ENCODE measurements around the gene SIGLEC1.

The SIGLEC1 gene

DNA sequence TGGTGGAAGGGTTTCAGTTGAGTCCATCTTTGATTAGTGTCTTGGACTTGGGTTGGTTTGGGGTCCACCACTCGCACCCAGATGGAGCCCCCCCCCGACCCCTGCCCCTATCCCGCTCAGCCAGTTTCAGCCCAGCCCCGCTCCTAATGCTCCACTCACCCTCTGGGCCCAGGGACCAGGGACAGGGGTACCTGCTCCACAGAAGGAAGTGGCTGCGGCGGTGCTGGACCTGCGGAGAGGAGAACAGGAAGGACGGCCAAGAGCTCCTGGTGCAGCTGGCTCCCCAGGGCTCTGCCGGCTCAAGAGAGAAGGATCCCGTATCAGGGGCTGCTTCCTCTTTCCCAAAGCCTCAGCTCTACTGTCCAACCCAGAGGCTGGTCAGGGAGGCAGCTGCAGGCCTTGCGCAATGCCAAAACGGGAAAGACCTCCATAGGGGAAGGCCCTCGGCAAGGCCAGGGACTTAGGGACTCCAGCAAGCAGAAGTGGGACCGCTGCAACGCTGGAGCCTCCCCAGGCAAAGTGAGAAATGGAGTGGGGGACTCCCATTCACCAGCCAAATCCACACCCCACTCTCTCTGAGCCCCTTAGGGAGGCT, at the start of gene SIGLEC1:
Gene SIGLEC1 (minus strand): TSS at position 322 of the 595 bp plus-strand sequence. CDS start 5,472 bp downstream, outside the sequence.
- Histone ChIP-seq H4K20me1 (ENCODE audit: insufficient read depth, low read length, poor library complexity, severe bottlenecking) (no peaks in the 10 kb centered on the region), H3K4me3 (ENCODE audit: low read length, poor library complexity, severe bottlenecking) (no peak within 1 kb of the TSS), H3K9ac (ENCODE audit: low read depth, low read length, poor library complexity, severe bottlenecking) (no peak within 1 kb of the TSS), H2AFZ (ENCODE audit: low read length) (no peak within 1 kb of the TSS), H3K36me3 (ENCODE audit: insufficient read depth, low read length) (no peaks in the 10 kb centered on the region), H3K9me2 (replicated peaks; ENCODE audit: low read depth, low read length) (no peaks in the 10 kb centered on the region), H3K4me2 (ENCODE audit: low read depth, low read length, poor library complexity, severe bottlenecking) (no peak within 1 kb of the TSS), H3K4me1 (ENCODE audit: insufficient read depth, low read length, poor library complexity, severe bottlenecking) (peaks cover 3% of the 10 kb centered on the region), H3F3A (ENCODE audit: low read depth) (no peaks in the 10 kb centered on the region), H3K79me2 (ENCODE audit: insufficient read depth, low read length) (no peaks in the 10 kb centered on the region), H3K9me3 (ENCODE audit: insufficient read depth, low read depth, low read length) (no peaks in the 10 kb centered on the region), H3K27me3 (ENCODE audit: insufficient read depth, low read length, poor library complexity, severe bottlenecking) (no peaks in the 10 kb centered on the region)
- TF ChIP-seq, protein P1, sequence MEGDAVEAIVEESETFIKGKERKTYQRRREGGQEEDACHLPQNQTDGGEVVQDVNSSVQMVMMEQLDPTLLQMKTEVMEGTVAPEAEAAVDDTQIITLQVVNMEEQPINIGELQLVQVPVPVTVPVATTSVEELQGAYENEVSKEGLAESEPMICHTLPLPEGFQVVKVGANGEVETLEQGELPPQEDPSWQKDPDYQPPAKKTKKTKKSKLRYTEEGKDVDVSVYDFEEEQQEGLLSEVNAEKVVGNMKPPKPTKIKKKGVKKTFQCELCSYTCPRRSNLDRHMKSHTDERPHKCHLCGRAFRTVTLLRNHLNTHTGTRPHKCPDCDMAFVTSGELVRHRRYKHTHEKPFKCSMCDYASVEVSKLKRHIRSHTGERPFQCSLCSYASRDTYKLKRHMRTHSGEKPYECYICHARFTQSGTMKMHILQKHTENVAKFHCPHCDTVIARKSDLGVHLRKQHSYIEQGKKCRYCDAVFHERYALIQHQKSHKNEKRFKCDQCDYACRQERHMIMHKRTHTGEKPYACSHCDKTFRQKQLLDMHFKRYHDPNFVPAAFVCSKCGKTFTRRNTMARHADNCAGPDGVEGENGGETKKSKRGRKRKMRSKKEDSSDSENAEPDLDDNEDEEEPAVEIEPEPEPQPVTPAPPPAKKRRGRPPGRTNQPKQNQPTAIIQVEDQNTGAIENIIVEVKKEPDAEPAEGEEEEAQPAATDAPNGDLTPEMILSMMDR (conservative IDR thresholded peaks at IDR 0.05; ENCODE audit: low read length), result no peak
- no peak for TF ChIP-seq EZH2phosphoT487 (IDR thresholded peaks at IDR 0.05; ENCODE audit: borderline replicate concordance)

DNA sequence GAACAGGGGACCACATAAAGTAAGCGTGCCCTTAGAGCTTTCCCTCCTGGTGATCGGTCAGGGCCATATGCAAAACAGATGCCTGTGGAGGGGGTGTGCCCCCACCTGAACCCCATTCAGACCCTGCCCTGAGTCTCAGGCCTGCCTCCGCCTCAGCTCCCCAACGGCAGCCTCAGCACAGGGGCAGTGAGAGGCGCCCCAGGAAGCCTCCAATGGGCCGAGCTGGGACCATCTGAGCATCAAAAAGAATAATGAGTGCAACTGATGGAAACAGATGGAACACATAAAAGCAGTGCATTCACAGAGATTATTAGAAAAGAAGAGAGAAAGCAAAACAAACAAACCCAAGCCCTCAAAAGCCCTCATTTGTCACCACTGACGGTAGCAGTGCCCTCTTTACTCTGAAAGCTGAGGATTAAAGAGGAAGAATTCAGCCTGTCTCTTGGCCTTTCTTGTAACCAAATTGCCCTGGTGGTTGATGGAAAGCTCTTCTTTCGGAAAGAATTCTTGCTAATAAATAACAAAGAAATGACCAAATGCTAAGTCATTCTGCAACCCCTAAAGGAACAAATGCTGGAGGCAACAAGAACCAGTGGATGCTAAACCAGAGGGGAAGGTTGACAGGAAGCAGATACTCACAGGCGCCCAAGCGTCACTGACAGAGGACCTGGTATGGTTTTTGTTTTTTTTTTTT, 48.4 kb upstream of the SIGLEC1 start:
- Histone ChIP-seq H3K27me3 (ENCODE audit: insufficient read depth, low read length, poor library complexity, severe bottlenecking) (no peaks in the 10 kb centered on the region), H3K4me2 (ENCODE audit: low read depth, low read length, poor library complexity, severe bottlenecking) (no peak overlapping the region), H4K20me1 (ENCODE audit: insufficient read depth, low read length, poor library complexity, severe bottlenecking) (no peaks in the 10 kb centered on the region), H3K36me3 (ENCODE audit: insufficient read depth, low read length) (peaks cover 8% of the 10 kb centered on the region; the same call in 1 of the 2 replicates), H2AFZ (ENCODE audit: low read length) (no peak overlapping the region), H3K9me2 (replicated peaks; ENCODE audit: low read depth, low read length) (no peaks in the 10 kb centered on the region), H3K4me3 (ENCODE audit: low read length, poor library complexity, severe bottlenecking) (no peak overlapping the region), H3K9me3 (ENCODE audit: insufficient read depth, low read depth, low read length) (no peaks in the 10 kb centered on the region), H3K4me1 (ENCODE audit: insufficient read depth, low read length, poor library complexity, severe bottlenecking) (peaks cover 16% of the 10 kb centered on the region), H3F3A (ENCODE audit: low read depth) (no peaks in the 10 kb centered on the region), H3K9ac (ENCODE audit: low read depth, low read length, poor library complexity, severe bottlenecking) (no peak overlapping the region), H3K79me2 (ENCODE audit: insufficient read depth, low read length) (0 out of 2 replicates have a peak, but pooled peaks cover 4% of the 10 kb centered on the region)
- TF ChIP-seq EZH2phosphoT487 (IDR thresholded peaks at IDR 0.05; ENCODE audit: borderline replicate concordance), result no peak
- TF ChIP-seq, protein P1 (conservative IDR thresholded peaks at IDR 0.05; ENCODE audit: low read length), result no peak

DNA sequence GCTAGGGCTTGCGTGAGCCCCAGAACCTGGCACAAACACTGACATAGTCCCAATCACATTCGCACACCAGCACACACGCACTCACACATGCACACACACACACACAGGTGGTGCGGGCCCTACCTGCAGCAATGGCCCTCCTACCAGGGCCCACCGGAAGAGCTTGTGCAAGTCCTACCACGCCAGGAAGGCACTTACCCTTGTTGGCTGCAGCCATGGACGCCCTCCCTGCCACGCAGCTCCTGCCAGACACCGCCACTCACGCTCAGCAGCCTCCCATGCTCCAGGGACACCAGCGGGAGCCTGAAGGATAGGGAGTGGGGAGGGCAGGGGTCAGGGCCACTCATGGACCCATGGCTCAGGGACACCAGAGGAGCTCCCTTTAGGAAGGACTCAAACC, 47.5 kb upstream of the SIGLEC1 start:
- H3K4me3 ChIP-seq (ENCODE audit: low read length, poor library complexity, severe bottlenecking), result no peak overlapping the region
- H2AFZ ChIP-seq (ENCODE audit: low read length), result no peak overlapping the region
- peaks cover 7% of the 10 kb centered on the region for H3K4me1 ChIP-seq (ENCODE audit: insufficient read depth, low read length, poor library complexity, severe bottlenecking)
- no peaks in the 10 kb centered on the region for H3K27me3 ChIP-seq (ENCODE audit: insufficient read depth, low read length, poor library complexity, severe bottlenecking)
- no peaks in the 10 kb centered on the region for H3K9me2 ChIP-seq (replicated peaks; ENCODE audit: low read depth, low read length)
- H3F3A ChIP-seq (ENCODE audit: low read depth), result no peaks in the 10 kb centered on the region
- H3K36me3 ChIP-seq (ENCODE audit: insufficient read depth, low read length), result peaks cover 8% of the 10 kb centered on the region; the same call in 1 of the 2 replicates
- H4K20me1 ChIP-seq (ENCODE audit: insufficient read depth, low read length, poor library complexity, severe bottlenecking), result no peaks in the 10 kb centered on the region
- H3K9me3 ChIP-seq (ENCODE audit: insufficient read depth, low read depth, low read length), result no peaks in the 10 kb centered on the region
- TF ChIP-seq, protein P1 (conservative IDR thresholded peaks at IDR 0.05; ENCODE audit: low read length), result no peak
- no peak for TF ChIP-seq EZH2phosphoT487 (IDR thresholded peaks at IDR 0.05; ENCODE audit: borderline replicate concordance)
- no peak overlapping the region for H3K4me2 ChIP-seq (ENCODE audit: low read depth, low read length, poor library complexity, severe bottlenecking)
- no peaks in the 10 kb centered on the region for H3K79me2 ChIP-seq (ENCODE audit: insufficient read depth, low read length)
- no peak overlapping the region for H3K9ac ChIP-seq (ENCODE audit: low read depth, low read length, poor library complexity, severe bottlenecking)
